Naive B cell (primary cell): Measurements from ENCODE around the gene SPTBN2. TPM values are rescaled to one million over a fixed set of nuclear protein-coding genes. Genes with fewer than 3 reads are reported as not detected.

Experiments used
- polyA plus RNA-seq, 6 donors: library from polyadenylated mRNA; unstranded; fragments of 300-500 nt; fragmentation: Illumina TruSeq; gene quantifications; one replicate each; pipeline ENCODE4 v1.2.3, GENCODE V29; 2021; ENCODE audit warnings: low read depth in 6 of 6

The SPTBN2 gene
- polyA plus RNA-seq, 6 donors from 2014 or later = 0.52 to 1.2 (median 0.60) TPM; not detected in 3

Other genes with a start within 250 kb of the SPTBN2 start
- gene DPP3, start 248.8 kb downstream of the SPTBN2 start, polyA plus RNA-seq = 10 to 100 TPM; 22.8 to 36.1 (median 23.8) TPM
- 10 to 100 TPM in 2 of 6 donors, 1 to 10 TPM in 4; 3.2 to 13.8 (median 9.9) TPM for gene BBS1, start 218.6 kb downstream of the SPTBN2 start, polyA plus RNA-seq
- gene ZDHHC24, start 183.2 kb downstream of the SPTBN2 start, polyA plus RNA-seq = 10 to 100 TPM; 12.3 to 19.3 (median 17.0) TPM
- not detected for gene ACTN3, start 182.3 kb downstream of the SPTBN2 start, polyA plus RNA-seq
- gene CTSF, start 160.6 kb downstream of the SPTBN2 start, polyA plus RNA-seq = 10 to 100 TPM in 4 of 6 donors, 1 to 10 TPM in 2; 5.0 to 14.3 (median 11.4) TPM
- under 1 TPM in 2 of 6 donors, not detected in 4; 0.13 to 0.30 TPM for gene CCDC87, start 136.2 kb downstream of the SPTBN2 start, polyA plus RNA-seq
- 10 to 100 TPM; 51.8 to 87.8 (median 66.4) TPM for gene CCS, start 136.0 kb downstream of the SPTBN2 start, polyA plus RNA-seq
- 10 to 100 TPM; 68.0 to 97.2 (median 86.4) TPM for gene RBM14, start 112.6 kb downstream of the SPTBN2 start, polyA plus RNA-seq
- 100 to 1,000 TPM; 197 to 275 (median 228) TPM for gene RBM4, start 90.5 kb downstream of the SPTBN2 start, polyA plus RNA-seq
- gene RBM4B, start 51.3 kb downstream of the SPTBN2 start, polyA plus RNA-seq = 10 to 100 TPM; 12.2 to 39.8 (median 24.7) TPM
- gene RCE1, start 114.2 kb upstream of the SPTBN2 start, polyA plus RNA-seq = 10 to 100 TPM; 16.3 to 31.9 (median 19.3) TPM
- gene LRFN4, start 127.8 kb upstream of the SPTBN2 start, polyA plus RNA-seq = 1 to 10 TPM in 2 of 6 donors, under 1 TPM in 4; 0.19 to 1.7 (median 0.70) TPM
- gene PC, start 229.2 kb upstream of the SPTBN2 start, polyA plus RNA-seq = 1 to 10 TPM in 5 of 6 donors, under 1 TPM in 1; 0.96 to 4.2 (median 1.7) TPM
- gene C11orf86, start 246.1 kb upstream of the SPTBN2 start, polyA plus RNA-seq = not detected